Heart left ventricle (tissue), 16 donors: ENCODE results near the gene SETBP1. TPM values are rescaled to one million over a fixed set of nuclear protein-coding genes. Genes with fewer than 3 reads are reported as not detected.

Source experiments
- ATAC-seq, 4 donors: fragments of 200-7000 bp; cut with Tn5 transposase; one replicate each; pipeline ENCODE4 v1.9.1; 2020 to 2022; ENCODE audit warnings: moderate library complexity in 4 of 4, mild to moderate bottlenecking in 3 of 4, moderate number of reproducible peaks in 1 of 4
- DNase-seq, 5 donors: peaks; one replicate each; pipeline ENCODE4 v3.0.0-alpha.2; 2020
- H3K27ac ChIP-seq, 12 donors: fragments of 200-600 bp; sonication (generic) in 4 of 12; one replicate each; pipeline versions ENCODE4 v1.5.0 to v1.8.0; 2016 to 2022; ENCODE audit warnings: mild to moderate bottlenecking in 2 of 12
- H3K27me3 ChIP-seq, 9 donors: fragments of 200-600 bp; sonication (generic) in 2 of 9; one replicate each; pipeline versions ENCODE4 v1.5.1 to v1.8.0; 2016 to 2022; ENCODE audit warnings: mild to moderate bottlenecking in 3 of 9
- H3K36me3 ChIP-seq, 9 donors: fragments of 200-600 bp; sonication (generic) in 2 of 9; one replicate each; pipeline versions ENCODE4 v1.5.0 to v1.8.0; 2018 to 2022; ENCODE audit warnings: mild to moderate bottlenecking in 2 of 9
- H3K4me1 ChIP-seq, 12 donors: fragments of 200-600 bp; sonication (generic) in 4 of 12; one replicate each; pipeline versions ENCODE4 v1.5.0 to v1.8.0; 2016 to 2022; ENCODE audit warnings: mild to moderate bottlenecking in 3 of 12
- H3K4me3 ChIP-seq, 12 donors: fragments of 200-600 bp; sonication (generic) in 4 of 12; one replicate each; pipeline versions ENCODE4 v1.5.0 to v1.8.0; 2017 to 2022; ENCODE audit warnings: mild to moderate bottlenecking in 9 of 12, moderate library complexity in 4 of 12
- H3K9me3 ChIP-seq, 12 donors: fragments of 200-600 bp; sonication (generic) in 4 of 12; one replicate each; pipeline versions ENCODE4 v1.5.0 to v1.8.0; 2016 to 2022; ENCODE audit warnings: mild to moderate bottlenecking in 1 of 12
- CTCF ChIP-seq, 12 donors: fragments of 200-600 bp; sonication (generic) in 4 of 12; IDR thresholded peaks; one replicate each; pipeline versions ENCODE4 v1.5.0 to v1.8.0; 2018 to 2022; ENCODE audit warnings: antibody characterized with exemption in 12 of 12, mild to moderate bottlenecking in 5 of 12
- POLR2A ChIP-seq, 2 donors: fragments of 450-650 bp; IDR thresholded peaks; one replicate each; pipeline ENCODE4 v1.6.1; 2017; ENCODE audit warnings: antibody characterized with exemption in 2 of 2, mild to moderate bottlenecking in 2 of 2, moderate library complexity in 2 of 2
- WGBS, 4 donors: extraction: QIAGEN DNeasy Blood & Tissue Kit in 2 of 4; methylation state at CpG; one replicate each; pipeline versions ENCODE4 v1.1.5 to v1.1.7; 2013 to 2018; 5-methylcytosine and 5-hydroxymethylcytosine counted together
- intact Hi-C, 10 donors: fragments of 100-400 bp; cut with DNase I; formaldehyde crosslinking; loops; one replicate each; pipeline versions ENCODE4 v1.11.1 to v1.14.2; 2022
- polyA plus RNA-seq, 2 donors: library from polyadenylated mRNA; stranded (reverse); fragments of 200-250 nt; gene quantifications; one replicate each; pipeline ENCODE4 v1.2.3, GENCODE V29; 2013
- total RNA-seq, 9 donors: library from RNA; depleted of rRNA in 2 of 9; stranded (reverse); fragments of >200 nt in 2 of 9; fragmentation: NEBNext Ultra II Directional in 3 of 9; extraction: Animal tissue kit (Norgen Biotek cat#: 25700) in 3 of 9; gene quantifications; one replicate each; pipeline versions ENCODE4 v1.1.0 to v1.2.4, GENCODE V29; 2016 to 2023
- donor health status: ischemic (EF 13 %, LVEDD 7.1; RV severe dilation, severe dysfunction).
- donor health status: healthy with polysubstance abuse.
- donor health status: DM: no; HTN: yes; CAD: no.
- donor health status: DM: no; HTN: no; CAD: no.
- donor health status: ischemic (EF 25% LVEDD 6.9; RV normal size, moderate dysfunction).
- donor health status: ischemic (EF 25% LVEDD 5.7; RV mildly dilated, moderate dysfunction).
- donor health status: healthy.
- donor health status: DM: yes; HTN: yes; CAD: no.
- donor health status: ischemic (EF 35%, LVEDD 5.7; RV mildly dilated, moderate dysfunction).
- donor health status: nonischemic (EF 11% LVEDD 7.7; RV severe dilation, severe dysfunction).
- donor health status: DM: yes; HTN: yes; CAD: no.
- donor health status: PGD.
- donor health status: ischemic (EF 29% LVEDD 5.4; RV normal size, mild dysfunction).
- donor health status: nonischemic (EF 23%, LVEDD 6.1; RV moderate dilation, normal function).

The SETBP1 gene
- total and polyA plus RNA-seq, 11 donors: 1.2 to 10.6 (median 5.5) TPM

GRCh38 chr18:44812426-44812825 lies 131.7 kb downstream of the SETBP1 start:
- DNase-seq (no peak), ATAC-seq (no peak)
- H3K27me3 ChIP-seq: no peaks in the 10 kb centered on the region
- peaks cover 0 to 26% (median 0%) of the 10 kb centered on the region in 12 donors for H3K4me1 ChIP-seq
- no peaks in the 10 kb centered on the region for H3K36me3 ChIP-seq
- intact Hi-C loops: no loop called here
- H3K4me3 ChIP-seq: no peak overlapping the region
- WGBS, 4 donors: 96 to 98% (median 97%) methylated on average over 1 of the region's 1 CpG
- H3K27ac ChIP-seq: no peak overlapping the region
- no peaks in the 10 kb centered on the region for H3K9me3 ChIP-seq
- no peak for TF ChIP-seq POLR2A (IDR thresholded peaks at IDR 0.05)
- TF ChIP-seq CTCF (IDR thresholded peaks at IDR 0.05): no peak

- ATAC-seq: no peak
- peaks cover 0 to 21% (median 0%) of the 10 kb centered on the region in 12 donors for H3K4me1 ChIP-seq
- H3K27ac ChIP-seq: no peak overlapping the region
- no peaks in the 10 kb centered on the region for H3K36me3 ChIP-seq
- WGBS, 4 donors: 94 to 96% (median 95%) methylated on average over 4 of the region's 4 CpGs
- H3K9me3 ChIP-seq: no peaks in the 10 kb centered on the region
- TF ChIP-seq POLR2A (IDR thresholded peaks at IDR 0.05) (no peak), CTCF (IDR thresholded peaks at IDR 0.05) (no peak)
- DNase-seq: no peak
- intact Hi-C loops: no loop called here
- H3K27me3 ChIP-seq: no peaks in the 10 kb centered on the region
- H3K4me3 ChIP-seq: no peak overlapping the region
Measured at GRCh38 chr18:44813586-44813985, 132.9 kb downstream of the SETBP1 start.

- ATAC-seq (no peak), DNase-seq (no peak)
- no peaks in the 10 kb centered on the region for H3K9me3 ChIP-seq
- H3K27ac ChIP-seq: no peak overlapping the region
- H3K4me1 ChIP-seq: peaks cover 0 to 26% (median 5%) of the 10 kb centered on the region in 12 donors
- H3K4me3 ChIP-seq: no peak overlapping the region
- H3K27me3 ChIP-seq: no peaks in the 10 kb centered on the region
- intact Hi-C loops: no loop called here
- WGBS, 4 donors: 94 to 96% (median 96%) methylated on average over 6 of the region's 6 CpGs
- no peak for TF ChIP-seq POLR2A (IDR thresholded peaks at IDR 0.05)
- no peak for TF ChIP-seq CTCF (IDR thresholded peaks at IDR 0.05)
- no peaks in the 10 kb centered on the region for H3K36me3 ChIP-seq
Measured at GRCh38 chr18:44815108-44815507, 134.4 kb downstream of the SETBP1 start.

- intact Hi-C loops: no loop called here
Measured at GRCh38 chr18:44816050-44816449, 135.4 kb downstream of the SETBP1 start.

More at GRCh38 chr18:44816050-44816449, 135.4 kb downstream of the SETBP1 start:
- peaks cover 0 to 26% (median 5%) of the 10 kb centered on the region in 12 donors for H3K4me1 ChIP-seq
- ATAC-seq: no peak
- no peak overlapping the region for H3K27ac ChIP-seq
- no peaks in the 10 kb centered on the region for H3K36me3 ChIP-seq
- DNase-seq: no peak
- H3K27me3 ChIP-seq: no peaks in the 10 kb centered on the region
- 82 to 88% (median 87%) methylated on average over 3 of the region's 3 CpGs for WGBS, 4 donors
- H3K9me3 ChIP-seq: no peaks in the 10 kb centered on the region
- TF ChIP-seq POLR2A (IDR thresholded peaks at IDR 0.05): no peak
- no peak for TF ChIP-seq CTCF (IDR thresholded peaks at IDR 0.05)
- H3K4me3 ChIP-seq: no peak overlapping the region
